ENCODE measurements around the gene PLEKHA7. TPM values are rescaled to one million over a fixed set of nuclear protein-coding genes. Genes with fewer than 3 reads are reported as not detected.

Gene PLEKHA7
- total and polyA plus RNA-seq, 2 of the 13 experiments (the other 11 are each of a cell fraction or from before 2014, with no cell fraction given): 17.5 to 18.7 TPM

GRCh38 chr11:16895306-16895705 lies 118.9 kb downstream of the PLEKHA7 start:
- no peak overlapping the region for H3K27ac ChIP-seq (ENCODE audit: extremely low read length, insufficient read depth, low read length)
- H3K4me3 ChIP-seq (replicated peaks in 1 of 3; ENCODE audit: insufficient read depth in 1 of 3, low read depth in 2 of 3, low read length in 3 of 3): no peak overlapping the region
- no peaks in the 10 kb centered on the region for H3K79me2 ChIP-seq (ENCODE audit: insufficient read depth, low read length)
- H3K27me3 ChIP-seq (ENCODE audit: control insufficient read depth in 1 of 2, insufficient read depth in 2 of 2, low read length in 2 of 2): no peaks in the 10 kb centered on the region
- FAIRE-seq (no peak), ATAC-seq (no peak), DNase-seq (ENCODE audit: low spot score) (no peak)
- no TSS peak for BruUV-seq (replicated peaks)
- no peak overlapping the region for H3K9ac ChIP-seq (ENCODE audit: insufficient read depth, low read depth, low read length)
- no peaks in the 10 kb centered on the region for H3K36me3 ChIP-seq (replicated peaks in 1 of 2; ENCODE audit: control insufficient read depth in 1 of 2, insufficient read depth in 2 of 2, low read length in 2 of 2)
- no peak for TF ChIP-seq MTF2 (CRISPR knock-in tag; IDR thresholded peaks at IDR 0.05; ENCODE audit: borderline replicate concordance)
- H4K20me1 ChIP-seq (ENCODE audit: insufficient read depth, low read length): peaks cover 5% of the 10 kb centered on the region; the same call in 1 of the 2 replicates
- peaks cover 3% of the 10 kb centered on the region; the same call in 1 of the 2 replicates for H3K9me3 ChIP-seq (ENCODE audit: low read length)
- H2AFZ ChIP-seq (ENCODE audit: low read length): no peak overlapping the region
- in situ Hi-C loops (cut with HindIII; ENCODE audit: extremely low pct_ligation_motif_present, low pct_unique_long_range_greater_than_20kb): no loop called here
- peaks cover 15% of the 10 kb centered on the region for H3K4me1 ChIP-seq (ENCODE audit: insufficient read depth, low read length)
- WGBS (ENCODE audit: low lambda C conversion rate): 90% methylated on average over 3 of the region's 3 CpGs
- ChIA-PET POLR2A (no interaction called here), CTCF (ENCODE audit: low intra/inter-chr PET ratio, low total read pairs) (no interaction called here)
- H3K4me2 ChIP-seq (ENCODE audit: low read depth, low read length): no peak overlapping the region
- intact Hi-C loops (cut with micrococcal nuclease; ENCODE audit: unreplicated experiment): no loop called here

GRCh38 chr11:16893456-16894066 lies 120.7 kb downstream of the PLEKHA7 start:
- H3K36me3 ChIP-seq (replicated peaks in 1 of 2; ENCODE audit: control insufficient read depth in 1 of 2, insufficient read depth in 2 of 2, low read length in 2 of 2): no peaks in the 10 kb centered on the region
- FAIRE-seq (no peak), DNase-seq (ENCODE audit: low spot score) (no peak), ATAC-seq (no peak)
- no peak for TF ChIP-seq ZNF362 (CRISPR knock-in tag; IDR thresholded peaks at IDR 0.05; ENCODE audit: borderline replicate concordance)
- no peak for TF ChIP-seq PCBP2 (optimal IDR thresholded peaks at IDR 0.05; ENCODE audit: low read depth, low read length, poor library complexity, severe bottlenecking)
- no peak for TF ChIP-seq HNF4A (CRISPR knock-in tag; IDR thresholded peaks at IDR 0.05)
- TF ChIP-seq TARDBP (CRISPR knock-in tag; IDR thresholded peaks at IDR 0.05): no peak
- no peak for TF ChIP-seq SALL1 (CRISPR knock-in tag; IDR thresholded peaks at IDR 0.05)
- no peak for TF ChIP-seq AGO2 (optimal IDR thresholded peaks at IDR 0.05; ENCODE audit: low read depth, low read length)
- no peak for TF ChIP-seq ZNF572 (CRISPR knock-in tag; IDR thresholded peaks at IDR 0.05)
- no peak for TF ChIP-seq RBAK (CRISPR knock-in tag; IDR thresholded peaks at IDR 0.05)
- TF ChIP-seq ASH2L (IDR thresholded peaks at IDR 0.05; ENCODE audit: insufficient read length, low read depth, low read length): no peak
- no peak for TF ChIP-seq NR2F1 (CRISPR knock-in tag; IDR thresholded peaks at IDR 0.05)
- TF ChIP-seq BORCS8-MEF2B (CRISPR knock-in tag; IDR thresholded peaks at IDR 0.05): no peak
- no peak for TF ChIP-seq JUND (CRISPR knock-in tag; IDR thresholded peaks at IDR 0.05)
- TF ChIP-seq ZNF777 (CRISPR knock-in tag; IDR thresholded peaks at IDR 0.05): no peak
- no peak for TF ChIP-seq MBNL3 (CRISPR knock-in tag; conservative IDR thresholded peaks at IDR 0.05)
- TF ChIP-seq RBFOX2 (IDR thresholded peaks at IDR 0.05; ENCODE audit: low read depth, low read length): no peak
- TF ChIP-seq ZNF205 (CRISPR knock-in tag; IDR thresholded peaks at IDR 0.05): no peak
- CTCF ChIA-PET (ENCODE audit: low intra/inter-chr PET ratio, low total read pairs): no interaction called here
- H3K4me1 ChIP-seq (ENCODE audit: insufficient read depth, low read length): 0 out of 2 replicates have a peak, but pooled peaks cover 6% of the 10 kb centered on the region
- no TSS peak for BruUV-seq (replicated peaks)
- no peak overlapping the region for H3K4me2 ChIP-seq (ENCODE audit: low read depth, low read length)
- in situ Hi-C loops (cut with HindIII; ENCODE audit: extremely low pct_ligation_motif_present, low pct_unique_long_range_greater_than_20kb) (no loop called here), intact Hi-C loops (cut with micrococcal nuclease; ENCODE audit: unreplicated experiment) (no loop called here)
- WGBS (ENCODE audit: low lambda C conversion rate): 100% methylated on average over 4 of the region's 4 CpGs
- no peak overlapping the region for H2AFZ ChIP-seq (ENCODE audit: low read length)
- H3K27me3 ChIP-seq (ENCODE audit: control insufficient read depth in 1 of 2, insufficient read depth in 2 of 2, low read length in 2 of 2): no peaks in the 10 kb centered on the region
- H3K9me3 ChIP-seq (ENCODE audit: low read length): peaks cover 13% of the 10 kb centered on the region
- no peak overlapping the region for H3K4me3 ChIP-seq (replicated peaks in 1 of 3; ENCODE audit: insufficient read depth in 1 of 3, low read depth in 2 of 3, low read length in 3 of 3)
- no peak overlapping the region for H3K9ac ChIP-seq (ENCODE audit: insufficient read depth, low read depth, low read length)
- H3K27ac ChIP-seq (ENCODE audit: extremely low read length, insufficient read depth, low read length): no peak overlapping the region
- POLR2A ChIA-PET: no interaction called here
- no peaks in the 10 kb centered on the region for H3K79me2 ChIP-seq (ENCODE audit: insufficient read depth, low read length)
- H4K20me1 ChIP-seq (ENCODE audit: insufficient read depth, low read length): no peaks in the 10 kb centered on the region
